Activated B cell treated with CpG ODN at 0.5 μM for 24 hours (primary cell): ENCODE measurements around the gene HLCS. TPM values are rescaled to one million over a fixed set of nuclear protein-coding genes. Genes with fewer than 3 reads are reported as not detected.
A peak's percentile ranks its signal among the peaks of the same experiment; 100 is the strongest.

Source experiments
- ATAC-seq: fragments of 200-7000 bp; cut with Tn5 transposase; one replicate; pipeline ENCODE4 v1.10.0; 2021; ENCODE audit warnings: low read depth, mild to moderate bottlenecking, moderate library complexity
- CTCF ChIA-PET: fragments of 350-600 bp; sonication (Branson Sonifier 250); formaldehyde crosslinking; loops from one replicate; lab custom pipeline; 2021; ENCODE audit warnings: antibody characterized with exemption; lab: Charles Lee
- POLR2A ChIA-PET: fragments of 350-600 bp; sonication (Branson Sonifier 250); formaldehyde crosslinking; loops from one replicate; lab custom pipeline; 2021; ENCODE audit warnings: antibody characterized with exemption; lab: Charles Lee
- DNase-seq: peaks from one replicate; pipeline ENCODE4 v3.0.0; 2022
- H3K27ac Mint-ChIP-seq: one replicate; pipeline ENCODE4 v1.8.0; 2020; ENCODE audit warnings: mixed read lengths
- H3K27me3 Mint-ChIP-seq: one replicate; pipeline ENCODE4 v1.8.0; 2021; ENCODE audit warnings: mixed read lengths
- H3K36me3 Mint-ChIP-seq: one replicate; pipeline ENCODE4 v1.8.0; 2021; ENCODE audit warnings: low read depth, mixed read lengths
- H3K4me1 Mint-ChIP-seq: one replicate; pipeline ENCODE4 v1.8.0; 2021; ENCODE audit warnings: mixed read lengths
- H3K4me3 Mint-ChIP-seq: one replicate; pipeline ENCODE4 v1.8.0; 2020; ENCODE audit warnings: mild to moderate bottlenecking, mixed read lengths
- H3K9me3 Mint-ChIP-seq: one replicate; pipeline ENCODE4 v1.8.0; 2020; ENCODE audit warnings: mixed read lengths
- intact Hi-C: fragments of 100-400 bp; cut with micrococcal nuclease; formaldehyde crosslinking; loops from one replicate; pipeline ENCODE4 v1.15.1; 2024
- total RNA-seq: library from RNA; stranded (reverse); gene quantifications from 2 replicates; pipeline ENCODE4 v1.2.3, GENCODE V29; 2022
- TF ChIP-seq, protein P1 (sequence below): fragments of 200-600 bp; IDR thresholded peaks from one replicate; pipeline ENCODE4 v1.8.0; 2022; ENCODE audit warnings: antibody characterized with exemption, mild to moderate bottlenecking

The HLCS gene
- total RNA-seq, 1 donor from 2014 or later, result 10.6 TPM

DNA sequence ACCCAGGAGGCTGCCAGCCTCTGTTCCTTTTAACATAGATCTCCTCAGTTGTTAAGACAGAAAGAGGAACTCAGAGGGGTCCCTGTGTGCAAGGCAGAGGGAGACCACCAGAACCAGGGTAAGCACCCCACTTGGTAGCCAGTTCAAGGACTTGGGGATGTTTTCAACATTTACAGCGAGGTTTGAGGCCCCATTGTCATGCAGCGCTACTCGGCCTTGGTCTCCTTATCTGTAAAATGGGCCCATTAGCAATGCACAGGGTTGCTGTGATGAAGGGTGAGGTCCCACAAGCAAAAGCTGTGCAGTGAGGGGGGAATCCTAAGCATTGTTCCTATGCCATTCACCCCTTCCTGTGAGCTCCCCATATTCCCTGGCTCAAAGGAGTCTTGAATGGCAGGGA, 263.3 kb downstream of the HLCS start:
- Mint-ChIP-seq H3K4me3 (no peak overlapping the region), H3K27me3 (peaks cover 56% of the 10 kb centered on the region), H3K4me1 (peaks cover 21% of the 10 kb centered on the region), H3K27ac (no peak overlapping the region), H3K36me3 (no peaks in the 10 kb centered on the region), H3K9me3 (no peaks in the 10 kb centered on the region)
- intact Hi-C loops, result no loop called here
- DNase-seq (no peak), ATAC-seq (no peak)
- ChIA-PET CTCF (no interaction called here), POLR2A (no interaction called here)
- TF ChIP-seq, protein P1, sequence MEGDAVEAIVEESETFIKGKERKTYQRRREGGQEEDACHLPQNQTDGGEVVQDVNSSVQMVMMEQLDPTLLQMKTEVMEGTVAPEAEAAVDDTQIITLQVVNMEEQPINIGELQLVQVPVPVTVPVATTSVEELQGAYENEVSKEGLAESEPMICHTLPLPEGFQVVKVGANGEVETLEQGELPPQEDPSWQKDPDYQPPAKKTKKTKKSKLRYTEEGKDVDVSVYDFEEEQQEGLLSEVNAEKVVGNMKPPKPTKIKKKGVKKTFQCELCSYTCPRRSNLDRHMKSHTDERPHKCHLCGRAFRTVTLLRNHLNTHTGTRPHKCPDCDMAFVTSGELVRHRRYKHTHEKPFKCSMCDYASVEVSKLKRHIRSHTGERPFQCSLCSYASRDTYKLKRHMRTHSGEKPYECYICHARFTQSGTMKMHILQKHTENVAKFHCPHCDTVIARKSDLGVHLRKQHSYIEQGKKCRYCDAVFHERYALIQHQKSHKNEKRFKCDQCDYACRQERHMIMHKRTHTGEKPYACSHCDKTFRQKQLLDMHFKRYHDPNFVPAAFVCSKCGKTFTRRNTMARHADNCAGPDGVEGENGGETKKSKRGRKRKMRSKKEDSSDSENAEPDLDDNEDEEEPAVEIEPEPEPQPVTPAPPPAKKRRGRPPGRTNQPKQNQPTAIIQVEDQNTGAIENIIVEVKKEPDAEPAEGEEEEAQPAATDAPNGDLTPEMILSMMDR, result no peak

DNA sequence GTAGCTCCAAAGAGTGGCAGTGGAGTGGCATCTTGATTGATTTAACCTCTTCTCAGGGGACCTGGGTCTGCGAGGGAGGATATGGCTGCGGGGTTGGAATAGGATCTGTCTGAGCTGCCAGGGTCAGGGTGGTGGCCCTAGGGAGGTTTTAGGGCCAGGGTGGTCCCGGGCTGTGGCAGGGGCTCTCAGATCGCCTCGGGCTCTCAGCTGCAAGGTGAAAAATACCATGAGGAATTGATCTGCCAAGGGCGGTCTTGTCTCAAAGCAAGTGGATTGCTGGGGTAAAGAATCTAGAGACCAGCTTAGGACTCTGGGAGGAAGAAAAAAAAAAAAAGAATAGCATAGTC, 263.9 kb downstream of the HLCS start:
- POLR2A ChIA-PET, result no interaction called here
- Mint-ChIP-seq H3K36me3 (no peaks in the 10 kb centered on the region), H3K4me1 (peaks cover 21% of the 10 kb centered on the region), H3K27ac (no peak overlapping the region), H3K9me3 (no peaks in the 10 kb centered on the region), H3K27me3 (peaks cover 55% of the 10 kb centered on the region), H3K4me3 (no peak overlapping the region)
- ATAC-seq (no peak), DNase-seq (no peak)
- TF ChIP-seq, protein P1, result no peak
- intact Hi-C loops, result no loop called here
- CTCF ChIA-PET, result no interaction called here

DNA sequence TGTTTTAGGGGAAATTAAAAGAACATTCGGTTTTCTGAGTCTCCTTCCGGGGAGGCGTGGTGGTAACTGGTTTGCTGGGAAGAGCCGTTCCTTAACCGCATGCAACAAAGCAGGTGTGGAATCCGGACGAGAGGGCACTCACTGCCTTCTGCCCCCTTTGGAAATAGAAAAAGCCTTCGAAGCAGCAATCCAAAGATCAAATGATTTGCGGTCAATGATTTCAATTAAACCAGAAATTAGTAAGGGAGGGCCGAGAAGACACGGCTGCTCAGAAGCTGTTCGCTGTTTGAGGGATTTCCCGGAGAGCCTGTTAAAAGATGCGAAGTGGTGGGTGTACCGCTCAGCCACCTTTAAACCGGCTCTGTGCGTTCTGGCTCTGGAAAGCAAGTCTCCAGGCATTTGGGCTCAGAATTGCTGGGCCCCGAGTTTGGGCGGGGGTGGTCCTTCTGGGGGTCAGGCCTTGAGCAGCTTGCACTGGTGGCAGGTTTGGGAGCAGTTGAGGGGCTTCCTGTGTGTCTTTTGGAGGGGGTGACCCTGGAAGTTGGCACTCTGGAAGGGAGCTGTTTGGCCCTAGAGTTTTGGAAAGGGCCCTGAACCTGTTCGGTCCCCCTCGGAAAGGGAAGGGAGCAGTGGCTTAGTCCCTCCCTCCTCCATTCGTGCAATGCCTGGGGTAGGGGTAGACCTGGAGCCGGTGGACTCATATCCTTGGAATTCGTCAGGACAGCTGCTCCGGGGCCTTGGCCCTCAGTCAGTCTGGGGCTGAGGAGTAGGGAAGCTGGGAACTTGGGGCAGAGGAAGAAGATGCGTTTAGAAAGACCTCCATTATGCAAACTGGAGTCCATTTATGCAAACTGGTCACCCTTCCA, 264.5 kb downstream of the HLCS start:
- no peaks in the 10 kb centered on the region for H3K36me3 Mint-ChIP-seq
- intact Hi-C loops, result no loop called here
- ATAC-seq (no peak), DNase-seq (no peak)
- H3K27ac Mint-ChIP-seq, result no peak overlapping the region
- H3K4me3 Mint-ChIP-seq, result no peak overlapping the region
- peaks cover 21% of the 10 kb centered on the region for H3K4me1 Mint-ChIP-seq
- TF ChIP-seq, protein P1, result no peak
- ChIA-PET CTCF (no interaction called here), POLR2A (no interaction called here)
- H3K9me3 Mint-ChIP-seq, result no peaks in the 10 kb centered on the region
- peaks cover 51% of the 10 kb centered on the region for H3K27me3 Mint-ChIP-seq

DNA sequence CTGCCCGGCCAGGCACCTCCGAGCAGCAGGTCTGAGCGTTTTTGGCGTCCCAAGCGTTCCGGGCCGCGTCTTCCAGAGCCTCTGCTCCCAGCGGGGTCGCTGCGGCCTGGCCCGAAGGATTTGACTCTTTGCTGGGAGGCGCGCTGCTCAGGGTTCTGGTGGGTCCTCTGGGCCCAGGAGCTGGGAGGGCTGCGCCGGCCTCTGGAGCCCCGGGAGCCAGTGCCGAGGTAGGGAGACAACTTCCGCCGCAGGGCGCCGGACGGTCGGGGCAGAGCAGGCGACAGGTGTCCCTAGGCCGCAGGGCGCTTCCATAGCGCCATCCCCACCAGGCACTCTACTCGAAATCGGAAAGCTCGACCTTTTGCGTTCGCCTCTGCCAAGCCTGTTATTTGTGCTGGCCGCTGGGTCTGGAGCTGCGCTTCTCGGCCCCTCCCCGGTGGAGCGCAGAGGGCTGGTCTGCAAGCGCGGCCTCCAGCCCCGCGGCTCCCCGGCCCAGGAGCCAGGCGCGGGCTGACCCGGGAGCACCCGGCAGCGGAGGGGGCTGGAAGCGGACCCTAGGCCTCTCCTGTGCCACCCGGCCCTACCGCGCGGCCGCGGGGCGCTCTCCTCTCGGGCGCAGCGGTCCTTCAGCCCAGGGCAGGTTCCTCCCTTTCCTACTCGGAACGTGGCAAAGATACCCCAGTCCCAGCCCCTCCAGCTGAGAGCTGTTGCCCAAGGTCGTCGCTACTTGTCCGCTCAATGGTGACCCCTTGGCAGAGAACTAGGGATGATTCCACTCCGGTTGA, 265.3 kb downstream of the HLCS start:
- Mint-ChIP-seq H3K4me3 (peak overlapping the region; percentile 15), H3K4me1 (peaks cover 17% of the 10 kb centered on the region), H3K9me3 (no peaks in the 10 kb centered on the region), H3K27ac (no peak overlapping the region), H3K36me3 (no peaks in the 10 kb centered on the region), H3K27me3 (peaks cover 50% of the 10 kb centered on the region)
- CTCF ChIA-PET, result no interaction called here
- POLR2A ChIA-PET, result no interaction called here
- DNase-seq (no peak), ATAC-seq (no peak)
- TF ChIP-seq, protein P1, result no peak
- intact Hi-C loops, result no loop called here

Other genes with a start within 250 kb of the HLCS start
- gene RIPPLY3, start 40.0 kb upstream of the HLCS start, total RNA-seq, result not detected in 2 replicates
- 17.3 and 17.7 TPM in 2 replicates for gene PIGP, start 106.4 kb upstream of the HLCS start, total RNA-seq
- gene TTC3, start 106.6 kb upstream of the HLCS start, total RNA-seq, result 61.1 and 69.8 TPM in 2 replicates